GM18951 (cell line): ENCODE measurements around the gene RGL2.

Source experiments
- POLR2A ChIP-seq: IDR thresholded peaks from 4 replicates; pipeline ENCODE4 v1.6.1; 2011; ENCODE audit warnings: mild to moderate bottlenecking; ENCODE audit not compliant: insufficient read length, insufficient read depth; ENCODE audit errors: extremely low read depth
- in situ Hi-C: fragments of 300-500 bp; cut with MboI; formaldehyde crosslinking; loops from one replicate; pipeline ENCODE4 v1.12.0; 2022; ENCODE audit warnings: low sequenced_read_pairs, mixed read lengths, inconsistent platforms; ENCODE audit not compliant: unreplicated experiment

RGL2 gene

GRCh38 chr6:33313709-33314514 lies 15.2 kb upstream of the RGL2 start, which contains the start of gene TAPBP:
TSS of gene TAPBP (minus strand) at chr6:33314078. CDS start at chr6:33314041, 37 bp downstream.
- TF ChIP-seq POLR2A, result peak; percentile 75
- in situ Hi-C loops, result no loop called here

GRCh38 chr6:33313105-33313708 lies 14.5 kb upstream of the RGL2 start:
- in situ Hi-C loops, result no loop called here
- no peak for TF ChIP-seq POLR2A

GRCh38 chr6:33312361-33313104 lies 13.8 kb upstream of the RGL2 start:
- in situ Hi-C loops, result no loop called here
- TF ChIP-seq POLR2A, result peak; percentile 36

DNA sequence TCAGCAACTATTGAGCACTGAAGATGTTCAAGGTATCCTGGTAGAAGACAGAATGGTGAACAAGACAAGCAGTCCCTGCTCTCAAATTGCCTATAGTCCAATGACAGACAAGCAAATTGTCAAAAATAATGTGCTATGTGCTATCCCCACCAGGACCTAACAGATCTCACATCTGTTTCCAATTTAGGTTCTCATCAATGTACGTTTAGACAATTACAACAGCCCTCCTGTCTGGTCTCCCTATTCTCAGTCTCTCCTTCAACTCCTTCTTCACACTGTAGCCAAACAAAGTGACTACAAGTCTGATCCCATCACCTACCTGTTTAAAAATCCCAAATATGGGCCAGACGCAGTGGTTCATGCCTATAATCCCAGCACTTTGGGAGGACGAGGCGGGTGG lies 7.6 kb upstream of the RGL2 start:
- no peak for TF ChIP-seq POLR2A
- in situ Hi-C loops, result no loop called here

- in situ Hi-C loops, result no loop called here
- TF ChIP-seq POLR2A, result peak; percentile 16
These were observed 6.3 kb upstream of the RGL2 start for GRCh38 chr6:33305052-33305451.

- in situ Hi-C loops, result no loop called here
- TF ChIP-seq POLR2A, result no peak
These were observed 5.5 kb upstream of the RGL2 start for GRCh38 chr6:33304216-33304615.

DNA sequence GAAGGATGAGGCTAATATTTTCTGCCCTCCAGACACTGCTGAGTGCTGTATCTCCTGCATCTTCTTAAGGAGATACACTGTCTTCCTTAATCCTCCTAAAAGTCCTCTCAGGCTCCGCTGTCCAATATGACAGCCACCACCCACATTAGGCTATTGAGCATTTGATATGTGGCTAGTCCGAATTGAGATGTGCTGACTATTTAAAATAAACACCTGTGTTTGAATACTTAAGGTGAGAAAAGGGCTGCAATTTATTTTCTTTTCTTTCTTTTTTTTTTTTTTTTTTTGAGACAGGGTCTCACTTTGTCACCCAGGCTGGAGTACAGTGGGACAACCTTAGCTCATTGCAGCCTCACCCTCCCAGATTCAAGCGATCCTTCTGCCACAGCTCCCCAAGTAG lies 3.1 kb upstream of the RGL2 start:
- in situ Hi-C loops, result no loop called here
- no peak for TF ChIP-seq POLR2A

DNA sequence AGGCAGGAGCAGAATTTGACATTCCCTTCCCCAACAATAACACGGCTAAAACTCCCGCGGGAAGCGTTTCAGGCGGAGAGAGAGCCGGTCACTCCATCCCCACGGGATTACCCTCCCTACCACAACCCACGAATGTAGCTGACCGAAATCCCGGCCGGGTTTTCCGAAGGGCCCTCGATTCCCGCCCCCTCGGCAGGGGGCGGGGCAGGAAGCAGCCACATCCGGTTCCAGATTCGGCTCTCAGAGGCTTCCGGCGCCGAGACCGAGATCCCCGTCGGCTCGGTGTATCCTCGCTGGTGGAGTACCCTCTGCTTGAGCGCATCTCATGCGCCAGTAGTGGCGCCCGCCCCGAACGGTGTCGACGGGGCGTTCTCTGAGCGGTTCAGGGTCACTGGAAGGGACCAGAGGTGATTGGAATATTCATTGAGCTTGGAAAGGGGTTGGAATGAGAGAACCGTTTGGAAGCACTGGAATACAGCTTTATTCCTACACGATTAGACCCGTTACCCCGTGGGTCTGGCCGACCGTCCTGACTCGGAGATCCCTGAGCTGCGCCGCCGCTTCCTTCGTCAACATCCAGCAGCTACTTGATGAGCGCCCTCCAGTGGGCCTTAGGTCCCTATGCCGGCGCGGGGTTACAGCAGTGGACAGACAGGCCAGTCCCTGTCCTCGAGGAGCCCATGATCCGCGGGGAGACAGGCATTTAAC lies 649 bp upstream of the RGL2 start:
- TF ChIP-seq POLR2A, result peak; percentile 84

GRCh38 chr6:33297956-33298772 lies 578 bp downstream of the RGL2 start:
- no peak for TF ChIP-seq POLR2A
- in situ Hi-C loops, result no loop called here

More for the DNA sequence above, 649 bp upstream of the RGL2 start:
- in situ Hi-C loops, result no loop called here

DNA sequence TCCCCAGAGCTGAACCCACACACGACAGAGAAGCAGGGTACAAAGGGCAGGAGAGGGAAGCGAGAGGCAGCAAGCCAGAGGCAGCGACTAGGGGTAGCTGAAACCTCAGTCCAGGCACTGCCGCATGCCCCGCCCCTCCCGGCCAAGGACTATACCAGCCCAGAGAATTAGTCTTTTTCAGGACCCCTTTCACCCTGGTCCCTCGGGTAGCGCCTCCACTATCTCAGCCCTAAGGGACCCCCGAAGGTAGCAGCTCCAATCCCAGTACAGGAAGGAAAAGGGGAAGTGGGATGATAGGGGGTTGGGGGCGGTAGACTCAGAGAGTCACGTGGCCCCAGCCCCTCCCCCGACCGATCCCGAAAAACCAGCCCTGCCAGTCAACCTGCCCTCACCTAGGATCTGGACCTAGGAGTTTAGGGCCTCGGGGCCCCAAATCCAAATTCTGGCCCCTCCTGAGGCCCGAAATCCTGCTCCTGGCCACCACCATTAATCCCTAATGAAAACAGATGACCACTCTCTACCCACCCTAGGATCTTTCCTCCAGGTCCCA lies 1.3 kb downstream of the RGL2 start:
- in situ Hi-C loops, result no loop called here
- no peak for TF ChIP-seq POLR2A

DNA sequence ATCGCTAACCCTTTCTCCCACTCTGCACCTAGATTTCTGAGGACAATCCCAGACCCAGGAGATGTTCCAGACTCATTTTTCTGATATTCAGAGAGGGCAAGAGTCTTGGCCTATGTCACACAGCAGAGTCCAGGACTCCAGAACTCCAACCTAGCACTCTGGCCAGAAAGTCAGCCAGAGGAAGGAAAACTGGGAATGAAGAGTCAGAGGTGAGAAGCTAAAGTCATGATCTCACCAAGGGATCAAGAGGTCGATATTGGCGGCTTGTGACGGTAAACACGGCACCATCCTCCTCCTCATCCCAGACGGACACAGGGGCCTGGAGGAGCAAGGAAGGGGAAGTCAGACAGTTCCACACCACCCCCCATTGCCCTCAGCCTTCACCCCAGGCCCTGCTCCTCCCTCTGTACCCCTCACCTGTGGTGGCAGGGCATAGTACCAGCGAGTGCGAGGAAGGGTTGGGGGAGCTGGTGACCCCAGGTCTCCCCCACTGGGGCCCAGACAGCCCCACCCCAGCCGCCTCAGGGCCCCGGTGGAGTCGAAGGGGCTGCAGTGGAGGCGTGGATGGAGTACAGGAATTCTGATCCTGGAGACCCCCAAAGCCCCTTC lies 1.8 kb downstream of the RGL2 start:
- in situ Hi-C loops, result no loop called here
- TF ChIP-seq POLR2A, result no peak
